Suprapubic skin (tissue), 4 donors: ENCODE results near the gene CHAF1A. TPM values are rescaled to one million over a fixed set of nuclear protein-coding genes. Genes with fewer than 3 reads are reported as not detected.

Experiments
- DNase-seq, 2 donors: peaks; one replicate each; pipeline ENCODE4 v3.0.0-alpha.2; 2019; ENCODE audit warnings: low spot score in 2 of 2
- H3K27ac ChIP-seq: fragments of 200-600 bp; sonication (generic); one replicate; pipeline ENCODE4 v1.5.1; 2019
- H3K27me3 ChIP-seq: fragments of 200-600 bp; sonication (generic); one replicate; pipeline ENCODE4 v1.5.1; 2019
- H3K36me3 ChIP-seq: fragments of 200-600 bp; sonication (generic); one replicate; pipeline ENCODE4 v1.5.1; 2019
- H3K4me1 ChIP-seq: fragments of 200-600 bp; sonication (generic); one replicate; pipeline ENCODE4 v1.5.1; 2019
- H3K4me3 ChIP-seq: fragments of 200-600 bp; sonication (generic); one replicate; pipeline ENCODE4 v1.5.1; 2019; ENCODE audit warnings: mild to moderate bottlenecking
- H3K9me3 ChIP-seq: fragments of 200-600 bp; sonication (generic); one replicate; pipeline ENCODE4 v1.5.1; 2019
- CTCF ChIP-seq, 2 donors: fragments of 200-600 bp in 1 of 2; fragments of 450-650 bp in 1 of 2; sonication (generic) in 1 of 2; IDR thresholded peaks; one replicate each; pipeline ENCODE4 v1.5.1; 2016 to 2019; ENCODE audit warnings: antibody characterized with exemption in 2 of 2, mild to moderate bottlenecking in 1 of 2, moderate library complexity in 1 of 2
- EP300 ChIP-seq: sonication (generic); formaldehyde crosslinking; IDR thresholded peaks from one replicate; pipeline ENCODE4 v1.6.1; 2017; ENCODE audit warnings: antibody characterized with exemption
- POLR2A ChIP-seq, 2 donors: fragments of 450-650 bp; IDR thresholded peaks; one replicate each; pipeline ENCODE4 v1.6.1; 2017; ENCODE audit warnings: antibody characterized with exemption in 2 of 2, mild to moderate bottlenecking in 2 of 2, moderate library complexity in 2 of 2
- POLR2AphosphoS5 ChIP-seq, 3 donors: sonication (generic); formaldehyde crosslinking; IDR thresholded peaks; one replicate each; pipeline ENCODE4 v1.6.1; 2017; ENCODE audit warnings: antibody characterized with exemption in 3 of 3
- WGBS: methylation state at CpG from one replicate; pipeline ENCODE4 v1.1.5; 2018; 5-methylcytosine and 5-hydroxymethylcytosine counted together
- total RNA-seq, 4 donors: library from RNA; depleted of rRNA; stranded (reverse); fragments of >200 nt; gene quantifications; one replicate each; pipeline ENCODE4 v1.1.0, GENCODE V29; 2016

The CHAF1A gene
- total RNA-seq, 4 donors from 2014 or later, result 8.5 to 20.4 (median 11.4) TPM

DNA sequence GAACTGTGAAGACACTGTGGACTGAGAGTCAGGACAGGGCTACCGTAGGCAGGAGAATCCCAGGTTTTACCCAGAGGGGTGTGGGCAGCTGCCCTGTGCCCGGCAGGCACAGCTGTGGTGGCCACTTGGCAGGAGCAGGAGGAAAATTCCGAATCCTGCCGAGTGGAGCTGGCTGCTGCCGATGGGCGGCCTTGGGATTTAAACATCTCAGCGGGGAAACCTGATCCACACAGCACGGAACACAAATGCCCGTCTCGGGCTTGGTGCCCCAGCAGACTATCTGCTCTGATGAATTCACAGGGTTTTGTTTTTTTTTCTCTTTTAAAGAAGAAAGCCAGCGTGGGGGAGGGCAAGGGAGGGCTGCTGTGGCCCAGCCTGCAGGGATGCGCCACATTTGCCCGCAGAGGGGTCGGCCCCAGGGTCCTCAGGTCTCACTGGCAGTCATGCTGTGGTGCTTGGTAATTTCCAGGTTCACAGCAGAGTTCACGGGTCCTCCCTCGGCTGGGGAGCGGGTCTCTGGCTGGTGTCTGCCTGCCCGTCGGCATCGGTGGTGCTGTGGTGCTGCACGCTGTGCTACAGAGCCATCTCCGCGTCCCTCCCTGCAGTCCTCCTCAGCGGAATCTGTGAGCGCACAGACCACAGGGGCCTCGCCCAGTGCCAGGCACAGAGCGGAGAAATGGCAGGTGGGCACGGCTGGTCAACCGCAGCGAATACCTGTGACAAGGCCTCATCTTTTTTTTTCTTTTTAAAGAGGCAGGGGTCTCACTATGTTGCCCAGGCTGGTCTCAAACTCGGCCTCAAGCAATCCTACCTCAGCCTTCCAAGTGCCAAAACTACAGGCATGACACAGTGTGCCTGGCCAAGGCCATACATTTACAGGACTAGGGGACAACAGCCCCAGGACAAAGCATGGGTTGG, 30.9 kb upstream of the CHAF1A start:
- no peak overlapping the region for H3K4me3 ChIP-seq
- peaks cover 1% of the 10 kb centered on the region for H3K36me3 ChIP-seq
- WGBS, result 82% methylated on average over 31 of the region's 31 CpGs
- no peaks in the 10 kb centered on the region for H3K9me3 ChIP-seq
- no peak for DNase-seq
- H3K27me3 ChIP-seq, result no peaks in the 10 kb centered on the region
- peak overlapping the region; percentile 20 for H3K27ac ChIP-seq
- no peak for TF ChIP-seq POLR2A (IDR thresholded peaks at IDR 0.05)
- no peak for TF ChIP-seq CTCF (IDR thresholded peaks at IDR 0.05)
- TF ChIP-seq EP300, result no peak
- TF ChIP-seq POLR2AphosphoS5 (IDR thresholded peaks at IDR 0.05), result no peak
- peaks cover 95% of the 10 kb centered on the region for H3K4me1 ChIP-seq

DNA sequence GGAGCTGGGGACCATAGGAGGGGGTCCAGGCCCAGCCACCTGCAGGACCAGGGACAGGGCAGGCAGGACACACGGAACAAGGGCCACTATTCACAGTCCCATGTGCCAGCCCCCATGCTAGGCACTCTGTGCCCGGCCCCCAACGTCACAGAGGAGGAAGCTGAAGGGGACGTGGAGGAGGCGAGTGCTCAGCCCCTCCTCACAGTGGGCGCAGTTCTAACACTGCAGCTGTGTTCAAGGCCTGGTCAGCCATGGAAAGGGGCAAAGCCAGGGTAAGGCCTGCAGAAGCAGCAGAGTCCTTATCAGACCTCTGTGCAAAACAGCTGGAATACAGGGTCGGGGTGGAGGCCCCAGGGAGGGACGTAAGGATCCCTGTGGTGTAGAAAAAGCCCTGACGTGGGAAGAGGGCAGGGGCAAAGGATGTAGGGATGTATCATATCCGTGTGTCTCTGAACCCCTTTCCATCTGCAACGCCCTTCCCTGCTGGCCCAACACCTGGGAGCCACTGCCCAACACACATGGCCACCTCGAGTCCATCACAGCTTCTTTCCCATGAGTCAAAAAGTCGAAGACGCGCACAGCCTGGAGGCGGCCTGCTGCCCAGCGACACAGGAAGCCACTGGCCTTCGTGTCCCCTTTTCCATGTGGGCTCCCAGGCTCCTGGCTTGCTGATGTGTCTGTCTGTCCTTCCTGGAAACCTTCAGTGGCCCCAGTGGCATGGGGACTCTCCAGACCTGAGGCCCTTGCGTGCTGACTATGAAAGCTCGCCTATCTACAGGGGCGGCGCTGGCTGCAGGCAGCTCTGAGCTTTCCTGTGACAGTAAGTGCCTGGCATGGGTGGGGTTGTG, 30.1 kb upstream of the CHAF1A start:
- Histone ChIP-seq H3K27ac (peak overlapping the region; percentile 93), H3K9me3 (no peaks in the 10 kb centered on the region), H3K36me3 (no peaks in the 10 kb centered on the region), H3K4me3 (no peak overlapping the region), H3K27me3 (no peaks in the 10 kb centered on the region), H3K4me1 (peaks cover 100% of the 10 kb centered on the region)
- WGBS, result 84% methylated on average over 16 of the region's 22 CpGs
- DNase-seq, result no peak
- TF ChIP-seq EP300 (no peak), CTCF (IDR thresholded peaks at IDR 0.05) (no peak), POLR2A (IDR thresholded peaks at IDR 0.05) (no peak)

DNA sequence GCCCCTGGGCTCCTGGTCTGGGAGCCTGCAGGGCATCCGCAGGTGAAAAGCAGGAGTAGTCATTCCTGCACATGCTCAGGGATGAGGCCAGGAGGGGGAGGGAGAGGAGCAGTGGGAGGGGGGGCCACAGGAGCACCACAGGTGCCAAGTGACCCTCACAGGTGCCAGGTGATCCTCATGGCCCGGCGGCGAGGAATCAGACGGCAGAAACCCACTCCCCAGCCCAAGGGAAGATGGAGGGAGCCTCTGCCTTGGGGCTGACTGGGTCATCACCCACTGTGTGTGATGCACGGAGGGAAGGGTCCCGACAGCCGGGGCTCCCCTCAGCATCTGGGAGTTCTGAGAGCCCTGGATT, 29.4 kb upstream of the CHAF1A start:
- Histone ChIP-seq H3K36me3 (no peaks in the 10 kb centered on the region), H3K4me1 (peaks cover 100% of the 10 kb centered on the region), H3K4me3 (no peak overlapping the region), H3K9me3 (no peaks in the 10 kb centered on the region), H3K27ac (peak overlapping the region; percentile 93), H3K27me3 (no peaks in the 10 kb centered on the region)
- WGBS, result 40% methylated on average over 1 of the region's 8 CpGs
- peak in 1 of 2 donors; percentile 60 for DNase-seq
- TF ChIP-seq POLR2AphosphoS5 (IDR thresholded peaks at IDR 0.05) (no peak), CTCF (IDR thresholded peaks at IDR 0.05) (no peak)

DNA sequence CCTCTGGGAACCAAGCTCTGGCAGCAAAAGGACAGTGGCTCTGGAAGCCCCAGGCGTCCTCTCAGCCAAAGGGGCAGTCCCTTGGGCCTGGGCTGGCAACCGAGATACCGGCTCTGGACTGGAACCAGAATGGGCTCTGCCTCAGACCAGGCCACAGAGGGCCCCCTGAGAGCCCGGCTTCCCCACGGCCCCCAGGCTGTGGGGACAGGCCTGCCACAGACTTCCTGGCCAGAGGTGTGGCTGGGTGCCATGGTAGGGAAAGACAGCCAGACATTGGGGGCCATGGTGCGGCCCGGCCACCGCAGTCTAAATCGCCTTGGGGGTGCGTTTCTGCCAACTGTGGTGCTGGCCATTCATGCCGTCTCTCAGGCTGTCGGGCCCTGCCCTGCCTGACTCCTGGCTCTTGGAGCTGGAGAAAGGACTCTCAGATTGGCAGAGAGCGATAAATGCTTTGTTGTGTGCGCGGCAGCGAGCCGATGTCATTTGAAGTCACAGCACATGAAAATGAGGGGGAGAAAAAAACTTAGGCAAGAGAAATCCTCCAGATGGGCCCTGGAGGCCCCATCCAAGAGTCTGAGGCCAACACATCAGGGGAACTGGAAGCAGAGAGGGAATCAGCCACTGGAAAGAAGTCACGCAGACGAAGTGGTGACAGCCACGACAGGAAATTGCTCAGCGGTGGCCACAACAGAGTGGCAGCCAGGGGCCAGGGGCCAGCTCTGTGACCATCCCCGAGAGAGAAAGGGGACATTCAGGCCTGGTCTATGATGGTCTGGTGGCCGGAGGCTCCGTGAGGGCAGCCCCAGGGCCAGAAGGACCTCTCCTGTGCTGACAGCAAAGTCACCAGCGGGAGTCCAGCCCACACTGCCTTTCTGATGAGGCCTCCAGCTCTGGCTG, 28.6 kb upstream of the CHAF1A start:
- Histone ChIP-seq H3K9me3 (no peaks in the 10 kb centered on the region), H3K27ac (peak overlapping the region; percentile 93), H3K4me1 (peaks cover 100% of the 10 kb centered on the region), H3K36me3 (no peaks in the 10 kb centered on the region), H3K4me3 (no peak overlapping the region), H3K27me3 (no peaks in the 10 kb centered on the region)
- WGBS, result 61% methylated on average over 14 of the region's 25 CpGs
- TF ChIP-seq POLR2AphosphoS5 (IDR thresholded peaks at IDR 0.05), result peak in 1 of 3 donors; percentile 25
- no peak for TF ChIP-seq EP300
- no peak for TF ChIP-seq POLR2A (IDR thresholded peaks at IDR 0.05)
- no peak for TF ChIP-seq CTCF (IDR thresholded peaks at IDR 0.05)
- peak; percentile 80 to 89 for DNase-seq
